GM19240 (cell line): Measurements from ENCODE around the gene DUSP7.

Source experiments
- DNase-seq: peaks from one replicate; pipeline ENCODE4 v3.0.0; 2011; ENCODE audit warnings: low spot score; ENCODE audit not compliant: insufficient read length

Gene DUSP7

GRCh38 chr3:52029535-52029934, 26.8 kb downstream of the DUSP7 start:
- no peak for DNase-seq

GRCh38 chr3:52029053-52029452, 27.3 kb downstream of the DUSP7 start:
- no peak for DNase-seq

- DNase-seq = no peak
Measured at GRCh38 chr3:52028572-52028971, 27.8 kb downstream of the DUSP7 start.

GRCh38 chr3:52026041-52026440, 30.3 kb downstream of the DUSP7 start:
- no peak for DNase-seq

- no peak for DNase-seq
Measured at GRCh38 chr3:52025453-52025852, 30.9 kb downstream of the DUSP7 start.

- no peak for DNase-seq
Measured at GRCh38 chr3:52024765-52025452, 31.5 kb downstream of the DUSP7 start.

GRCh38 chr3:52023860-52024764, 32.3 kb downstream of the DUSP7 start:
- peak; percentile 55 for DNase-seq

GRCh38 chr3:52023101-52023770, 33.1 kb downstream of the DUSP7 start:
- no peak for DNase-seq

GRCh38 chr3:52022323-52023100, 33.9 kb downstream of the DUSP7 start:
- no peak for DNase-seq

- no peak for DNase-seq
Measured at GRCh38 chr3:52021489-52022268, 34.7 kb downstream of the DUSP7 start.

GRCh38 chr3:52020796-52021195, 35.6 kb downstream of the DUSP7 start:
- no peak for DNase-seq

- DNase-seq = no peak
Measured at GRCh38 chr3:52019352-52020080, 36.9 kb downstream of the DUSP7 start.

- DNase-seq = no peak
Measured at GRCh38 chr3:52018319-52019000, 37.9 kb downstream of the DUSP7 start.

GRCh38 chr3:52017586-52017985, 38.8 kb downstream of the DUSP7 start:
- DNase-seq = no peak

GRCh38 chr3:52015438-52016228, 40.7 kb downstream of the DUSP7 start:
- DNase-seq = no peak

- no peak for DNase-seq
Measured at GRCh38 chr3:52014613-52015012, 41.8 kb downstream of the DUSP7 start.

- DNase-seq = no peak
Measured at GRCh38 chr3:52013802-52014598, 42.4 kb downstream of the DUSP7 start.

- no peak for DNase-seq
Measured at GRCh38 chr3:52012699-52013098, 43.7 kb downstream of the DUSP7 start.
